ENCODE data around the gene NF1. TPM values are rescaled to one million over a fixed set of nuclear protein-coding genes. Genes with fewer than 3 reads are reported as not detected.
"Not testable (repeated sequence)": the region's sequence is repeated elsewhere in the genome, so short reads cannot be mapped to it uniquely, and the experiment has no call there.

NF1 gene
- total RNA-seq, 2 experiments from 2014 or later, result 34.4 to 36.0 TPM

GRCh38 chr17:31378638-31379037 lies 283.9 kb downstream of the NF1 start:
- Mint-ChIP-seq H3K4me1 (peaks cover 2% of the 10 kb centered on the region), H3K9me3 (no peaks in the 10 kb centered on the region), H3K27me3 (no peaks in the 10 kb centered on the region), H3K4me3 (no peak overlapping the region), H3K27ac (no peak overlapping the region), H3K36me3 (no peaks in the 10 kb centered on the region)
- POLR2A ChIA-PET, result no interaction called here
- no peak for ATAC-seq (ENCODE audit: low read depth)
- no peak for DNase-seq

- H3K4me3 Mint-ChIP-seq, result no peak overlapping the region
- ATAC-seq (ENCODE audit: low read depth), result no peak
- DNase-seq, result no peak
- H3K36me3 Mint-ChIP-seq, result no peaks in the 10 kb centered on the region
- no peak overlapping the region for H3K27ac Mint-ChIP-seq
- H3K4me1 Mint-ChIP-seq, result peaks cover 2% of the 10 kb centered on the region
- H3K27me3 Mint-ChIP-seq, result no peaks in the 10 kb centered on the region
- POLR2A ChIA-PET, result no interaction called here
- no peaks in the 10 kb centered on the region for H3K9me3 Mint-ChIP-seq
Observed at GRCh38 chr17:31379597-31380205, 284.9 kb downstream of the NF1 start.

GRCh38 chr17:31381165-31381668 lies 286.4 kb downstream of the NF1 start:
- no peak overlapping the region for H3K4me3 Mint-ChIP-seq
- H3K9me3 Mint-ChIP-seq, result no peaks in the 10 kb centered on the region
- peaks cover 2% of the 10 kb centered on the region for H3K4me1 Mint-ChIP-seq
- ATAC-seq (ENCODE audit: low read depth) (no peak), DNase-seq (no peak)
- H3K27ac Mint-ChIP-seq, result no peak overlapping the region
- POLR2A ChIA-PET, result no interaction called here
- H3K36me3 Mint-ChIP-seq, result no peaks in the 10 kb centered on the region
- no peaks in the 10 kb centered on the region for H3K27me3 Mint-ChIP-seq

DNA sequence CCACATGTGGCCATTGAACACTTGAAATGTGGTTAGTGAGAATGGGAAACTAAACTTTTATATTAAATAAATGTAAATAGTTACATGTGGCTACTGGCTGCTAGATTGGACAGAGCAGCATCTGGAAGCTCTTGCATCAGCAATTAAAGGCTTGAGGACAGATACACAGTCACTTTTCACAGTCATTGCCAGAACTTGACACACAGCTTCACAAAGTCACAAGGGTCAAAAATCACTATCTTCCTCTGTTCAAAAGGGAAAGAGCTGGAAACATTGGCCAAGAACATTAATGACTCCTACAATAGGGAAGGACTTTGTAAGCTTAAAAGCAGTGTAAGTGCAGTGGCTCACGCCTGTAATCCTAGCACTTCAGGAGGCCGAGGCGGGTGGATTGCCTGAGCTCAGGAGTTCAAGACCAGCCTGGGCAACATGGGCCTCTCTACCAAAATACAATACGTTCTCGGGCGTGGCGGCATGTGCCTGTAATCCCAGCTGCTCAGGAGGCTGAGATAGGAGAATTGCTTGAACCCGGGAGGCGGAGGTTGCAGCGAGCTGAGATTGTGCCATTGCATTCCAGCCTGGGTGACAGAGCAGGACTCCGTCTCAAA lies 288.0 kb downstream of the NF1 start:
- ATAC-seq (ENCODE audit: low read depth); H3K9me3 Mint-ChIP-seq; DNase-seq; H3K27me3 Mint-ChIP-seq; H3K4me1 Mint-ChIP-seq; H3K27ac Mint-ChIP-seq; POLR2A ChIA-PET; H3K36me3 Mint-ChIP-seq; H3K4me3 Mint-ChIP-seq: not testable (repeated sequence)

DNA sequence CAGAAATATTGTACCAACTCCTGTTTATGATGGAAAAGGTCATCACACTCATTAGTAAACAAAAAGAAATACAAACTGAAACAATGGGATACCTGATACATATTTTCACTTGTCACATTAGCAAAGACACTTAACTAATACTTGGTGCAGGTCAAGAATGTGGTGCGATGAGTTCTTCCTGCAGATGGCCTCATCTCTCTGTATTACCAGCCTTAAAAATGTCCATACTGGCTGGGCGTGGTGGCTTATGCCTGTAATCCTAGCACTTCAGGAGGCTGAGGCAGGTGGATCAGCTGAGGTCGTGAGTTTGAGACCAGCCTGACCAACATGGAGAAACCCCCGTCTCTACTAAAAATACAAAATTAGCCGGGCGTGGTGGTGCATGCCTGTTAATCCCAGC lies 288.7 kb downstream of the NF1 start:
- H3K9me3 Mint-ChIP-seq, POLR2A ChIA-PET: not testable (repeated sequence)

DNA sequence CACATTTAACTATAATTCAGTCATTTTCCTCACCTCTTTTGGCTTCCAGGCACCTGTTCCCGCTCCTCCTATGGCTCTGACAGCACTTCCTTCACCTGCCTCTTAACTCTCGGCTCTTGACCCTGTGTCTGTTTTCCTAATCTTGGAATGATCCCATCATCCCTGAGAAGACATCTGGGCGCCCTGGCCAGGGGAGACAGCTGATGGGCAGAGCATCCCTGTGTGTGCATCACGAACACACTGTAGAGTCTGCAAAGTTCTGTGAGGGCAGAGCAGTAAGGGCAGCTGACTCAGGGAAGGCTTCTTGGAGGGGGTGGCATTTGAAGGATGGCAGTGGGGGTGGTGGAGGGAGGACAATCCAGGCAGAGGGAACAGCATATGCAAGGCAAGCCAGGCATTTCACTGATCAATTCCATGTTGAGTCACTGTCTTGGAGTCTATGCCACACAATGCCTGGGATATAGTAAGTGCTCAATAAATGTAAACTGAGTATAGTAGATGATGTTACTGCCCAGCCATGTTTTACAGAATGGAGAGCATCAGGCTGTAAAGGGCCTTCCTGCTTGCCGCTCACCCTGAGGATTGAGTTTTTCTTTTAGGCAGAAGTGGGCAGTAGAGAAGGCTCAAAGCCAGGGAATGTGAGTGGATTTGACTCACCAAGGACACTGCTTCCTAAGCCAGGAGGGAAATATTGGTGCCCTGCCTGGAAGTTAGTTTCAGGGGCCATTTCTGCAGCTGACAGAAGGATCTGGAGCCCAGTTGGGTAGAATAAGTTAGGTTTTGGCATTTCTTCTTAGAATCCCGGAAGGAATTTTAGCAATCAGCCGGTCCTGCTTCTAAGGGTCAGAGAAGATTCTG lies 290.9 kb downstream of the NF1 start:
- ATAC-seq (ENCODE audit: low read depth), result no peak
- Mint-ChIP-seq H3K4me3 (no peak overlapping the region), H3K9me3 (no peaks in the 10 kb centered on the region), H3K36me3 (no peaks in the 10 kb centered on the region), H3K27ac (no peak overlapping the region), H3K4me1 (peaks cover 2% of the 10 kb centered on the region), H3K27me3 (peaks cover 27% of the 10 kb centered on the region)
- POLR2A ChIA-PET, result no interaction called here
- DNase-seq, result no peak

More for the DNA sequence above, 288.7 kb downstream of the NF1 start:
- DNase-seq; H3K4me1 Mint-ChIP-seq; ATAC-seq (ENCODE audit: low read depth); H3K27me3 Mint-ChIP-seq; H3K36me3 Mint-ChIP-seq; H3K27ac Mint-ChIP-seq; H3K4me3 Mint-ChIP-seq: not testable (repeated sequence)

- peaks cover 2% of the 10 kb centered on the region for H3K4me1 Mint-ChIP-seq
- no peak for ATAC-seq (ENCODE audit: low read depth)
- H3K27me3 Mint-ChIP-seq, result peaks cover 32% of the 10 kb centered on the region
- H3K36me3 Mint-ChIP-seq, result no peaks in the 10 kb centered on the region
- H3K9me3 Mint-ChIP-seq, result no peaks in the 10 kb centered on the region
- H3K27ac Mint-ChIP-seq, result no peak overlapping the region
- no peak for DNase-seq
- POLR2A ChIA-PET, result no interaction called here
- no peak overlapping the region for H3K4me3 Mint-ChIP-seq
Observed at GRCh38 chr17:31386542-31387075, 291.8 kb downstream of the NF1 start.

DNA sequence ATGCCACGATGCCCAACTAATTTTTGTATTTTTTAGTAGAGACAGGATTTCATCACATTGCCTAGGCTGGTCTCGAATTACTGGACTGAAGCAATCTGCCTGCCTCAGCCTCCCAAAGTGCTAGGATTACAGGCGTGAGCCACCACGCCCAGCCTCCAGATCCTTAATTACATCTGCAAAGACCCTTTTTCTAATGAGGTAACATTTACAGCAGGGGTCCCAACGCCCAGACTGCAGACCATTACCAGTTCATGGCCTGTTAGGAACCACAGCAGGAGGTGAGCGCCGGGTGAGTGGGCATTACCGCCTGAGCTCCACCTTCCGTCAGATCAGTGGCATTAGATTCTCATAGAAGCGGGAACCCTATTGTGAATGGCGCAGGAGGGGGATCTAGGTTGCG lies 292.7 kb downstream of the NF1 start:
- no peak for ATAC-seq (ENCODE audit: low read depth)
- DNase-seq, result no peak
- no peaks in the 10 kb centered on the region for H3K9me3 Mint-ChIP-seq
- POLR2A ChIA-PET, result no interaction called here
- peaks cover 36% of the 10 kb centered on the region for H3K27me3 Mint-ChIP-seq
- peaks cover 2% of the 10 kb centered on the region for H3K4me1 Mint-ChIP-seq
- no peak overlapping the region for H3K27ac Mint-ChIP-seq
- H3K36me3 Mint-ChIP-seq, result no peaks in the 10 kb centered on the region
- no peak overlapping the region for H3K4me3 Mint-ChIP-seq

DNA sequence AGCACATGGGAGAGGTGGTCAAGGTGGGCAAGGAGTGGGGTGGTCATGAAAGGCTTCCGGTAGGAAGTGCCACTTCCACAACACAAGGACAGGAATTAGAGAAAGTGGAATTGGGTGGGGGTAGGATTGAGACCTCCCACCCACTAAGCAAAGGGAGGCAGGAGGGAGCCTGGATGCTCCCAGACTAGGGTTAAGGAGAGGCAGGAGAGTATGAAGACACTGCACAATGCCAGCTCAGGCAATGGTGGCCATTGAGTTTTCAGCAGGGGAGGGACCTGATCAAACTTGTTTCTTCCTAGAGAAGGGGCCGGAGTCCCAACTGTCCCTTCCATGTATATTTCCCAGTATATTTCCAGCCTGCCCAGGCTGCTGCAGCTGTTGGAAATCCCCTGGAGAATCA lies 293.6 kb downstream of the NF1 start:
- Mint-ChIP-seq H3K27ac (no peak overlapping the region), H3K4me3 (no peak overlapping the region), H3K36me3 (no peaks in the 10 kb centered on the region), H3K27me3 (peaks cover 45% of the 10 kb centered on the region), H3K9me3 (no peaks in the 10 kb centered on the region), H3K4me1 (peaks cover under 1% of the 10 kb centered on the region)
- POLR2A ChIA-PET, result no interaction called here
- ATAC-seq (ENCODE audit: low read depth) (no peak), DNase-seq (no peak)

- Mint-ChIP-seq H3K4me3 (no peak overlapping the region), H3K27ac (no peak overlapping the region), H3K27me3 (peaks cover 51% of the 10 kb centered on the region), H3K4me1 (no peaks in the 10 kb centered on the region), H3K36me3 (no peaks in the 10 kb centered on the region), H3K9me3 (no peaks in the 10 kb centered on the region)
- ATAC-seq (ENCODE audit: low read depth) (no peak), DNase-seq (peak; percentile 65)
- POLR2A ChIA-PET, result no interaction called here
Observed at GRCh38 chr17:31388770-31389656, 294.2 kb downstream of the NF1 start.

DNA sequence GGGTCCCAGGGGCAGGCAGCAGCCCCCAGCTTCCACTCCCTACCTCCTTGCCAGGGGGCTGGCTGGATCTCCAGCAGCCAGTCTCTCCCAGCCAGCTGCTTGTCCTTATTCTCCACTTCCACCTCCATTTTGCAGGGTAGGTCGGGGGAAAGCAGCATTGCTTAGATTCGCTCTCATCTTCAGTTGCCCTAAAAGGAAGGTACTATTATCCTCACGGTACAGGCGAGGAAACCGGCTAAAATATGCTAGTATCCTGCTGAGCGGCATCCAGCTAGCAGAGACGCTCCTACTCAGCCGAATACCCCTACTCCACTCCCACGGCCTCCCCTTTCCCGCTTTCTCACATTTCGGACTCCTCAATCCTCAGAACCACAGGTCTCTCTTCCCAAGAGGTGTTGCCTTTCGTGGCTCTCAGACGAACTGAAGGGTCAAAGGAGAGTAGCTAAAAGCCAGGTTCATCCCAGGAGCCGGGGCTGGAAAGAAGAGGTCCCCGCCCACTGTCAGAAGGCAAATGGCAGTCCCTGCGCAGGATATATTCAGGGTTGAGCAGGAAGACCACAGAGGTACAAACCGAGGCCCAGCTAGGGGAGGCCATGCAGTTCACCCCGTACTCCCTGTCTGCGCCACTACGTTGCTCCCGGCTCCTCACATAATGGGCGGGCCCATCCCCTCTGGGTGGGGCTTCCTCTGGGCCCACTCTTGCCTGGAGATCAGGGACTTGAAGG lies 295.0 kb downstream of the NF1 start:
- no peaks in the 10 kb centered on the region for H3K36me3 Mint-ChIP-seq
- POLR2A ChIA-PET, result no interaction called here
- H3K4me1 Mint-ChIP-seq, result no peaks in the 10 kb centered on the region
- no peak for ATAC-seq (ENCODE audit: low read depth)
- no peak overlapping the region for H3K4me3 Mint-ChIP-seq
- no peaks in the 10 kb centered on the region for H3K9me3 Mint-ChIP-seq
- peaks cover 57% of the 10 kb centered on the region for H3K27me3 Mint-ChIP-seq
- no peak overlapping the region for H3K27ac Mint-ChIP-seq
- no peak for DNase-seq

DNA sequence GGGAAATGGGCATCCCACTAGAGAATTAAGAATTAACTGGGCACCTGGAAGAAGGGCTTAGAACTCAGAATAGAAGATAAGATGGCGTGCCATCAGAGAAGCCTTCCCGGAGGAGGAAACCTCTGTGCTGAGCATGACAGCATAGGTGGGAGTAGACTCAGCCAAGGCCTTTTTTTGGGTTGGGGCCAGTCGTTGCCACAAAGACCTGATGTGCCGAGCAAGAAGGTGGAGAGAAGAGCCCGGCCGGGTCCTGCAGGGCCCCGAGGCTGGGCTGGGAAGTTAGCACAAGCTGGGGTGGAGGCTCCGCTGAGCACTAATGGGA lies 295.6 kb downstream of the NF1 start:
- Mint-ChIP-seq H3K36me3 (no peaks in the 10 kb centered on the region), H3K4me1 (no peaks in the 10 kb centered on the region), H3K4me3 (peak overlapping the region; percentile 58), H3K27me3 (peaks cover 60% of the 10 kb centered on the region), H3K9me3 (no peaks in the 10 kb centered on the region), H3K27ac (no peak overlapping the region)
- no peak for DNase-seq
- POLR2A ChIA-PET, result no interaction called here
- no peak for ATAC-seq (ENCODE audit: low read depth)
